GM10248 (cell line): ENCODE results near the gene CDHR4.

Source experiments
- CTCF ChIA-PET: fragments of 300-600 bp; sonication (Branson Sonifier 250); formaldehyde crosslinking; extraction: SDS; loops from one replicate; lab custom pipeline; 2021; ENCODE audit warnings: antibody characterized with exemption; lab: Yijun Ruan, JAX
- POLR2A ChIA-PET: fragments of 350-650 bp; sonication (Branson Sonifier 250); formaldehyde crosslinking; extraction: SDS; loops from one replicate; lab custom pipeline; 2020; ENCODE audit warnings: antibody characterized with exemption; lab: Yijun Ruan, JAX
- DNase-seq: peaks from one replicate; pipeline ENCODE4 v3.0.0; 2012; ENCODE audit errors: extremely low spot score
- CTCF ChIP-seq: IDR thresholded peaks from 2 replicates; pipeline ENCODE4 v1.5.1; 2012; ENCODE audit warnings: mild to moderate bottlenecking, low read depth; ENCODE audit errors: extremely low read depth, missing control alignments, control extremely low read depth

Gene CDHR4

GRCh38 chr3:49799761-49800160 is at the start of gene CDHR4:
Gene CDHR4, minus strand, starts transcription at chr3:49799873. Its CDS starts 61 bp downstream, at chr3:49799812.
- CTCF ChIA-PET, result interaction anchor here (1.0 to 25.2 kb wide), 5 partner anchors 11 to 69 kb away, joined by 3 to 558 read pairs (median 3); no protein-coding TSS in a partner anchor
- no peak for TF ChIP-seq CTCF
- POLR2A ChIA-PET, result interaction anchor here (0.9 kb wide), 1 partner anchor 13 kb away, joined by 3 read pairs; the partner anchor contains the start of gene IP6K1
- no peak for DNase-seq

- ChIA-PET POLR2A (interaction anchor here (0.6 kb wide), 1 partner anchor 365 kb away, joined by 6 read pairs; no protein-coding TSS in a partner anchor), CTCF (interaction anchor here (1.2 to 29.3 kb wide), 4 partner anchors 8 to 142 kb away, joined by 4 to 558 read pairs (median 6); partner anchors contain the start of genes CDHR4, INKA1 and UBA7)
- no peak for TF ChIP-seq CTCF
- no peak for DNase-seq
Measured at GRCh38 chr3:49845694-49846093, 46.0 kb upstream of the CDHR4 start.

- no peak for TF ChIP-seq CTCF
- DNase-seq, result no peak
- ChIA-PET CTCF (interaction anchor here (1.0 to 29.3 kb wide), 6 partner anchors 9 to 305 kb away, joined by 4 to 558 read pairs (median 5); partner anchors contain the start of genes CDHR4, INKA1 and UBA7), POLR2A (interaction anchor here (0.5 to 0.6 kb wide), 2 partner anchors 86 to 390 kb away, joined by 3 to 7 read pairs; no protein-coding TSS in a partner anchor)
Measured at GRCh38 chr3:49844464-49845183, 45.0 kb upstream of the CDHR4 start.

- ChIA-PET CTCF (interaction anchor here (0.6 to 29.3 kb wide), 6 partner anchors 13 to 304 kb away, joined by 3 to 558 read pairs (median 6); partner anchors contain the start of genes CDHR4, INKA1, TRAIP and UBA7), POLR2A (no interaction called here)
- no peak for DNase-seq
- TF ChIP-seq CTCF, result no peak
Measured at GRCh38 chr3:49842843-49843517, 43.3 kb upstream of the CDHR4 start.

- POLR2A ChIA-PET, result no interaction called here
- CTCF ChIA-PET, result interaction anchor here (0.7 to 29.3 kb wide), 11 partner anchors 8 to 303 kb away, joined by 3 to 558 read pairs (median 5); partner anchors contain the start of genes AMIGO3, CDHR4, INKA1 and UBA7
- TF ChIP-seq CTCF, result no peak
- DNase-seq, result no peak
Measured at GRCh38 chr3:49841806-49842205, 42.1 kb upstream of the CDHR4 start.

- DNase-seq, result no peak
- peak; percentile 47 for TF ChIP-seq CTCF
- POLR2A ChIA-PET, result no interaction called here
- CTCF ChIA-PET, result interaction anchor here (0.7 to 29.3 kb wide), 13 partner anchors 10 to 302 kb away, joined by 3 to 558 read pairs (median 5); partner anchors contain the start of genes AMIGO3, CDHR4, INKA1 and TRAIP
Measured at GRCh38 chr3:49841126-49841696, 41.5 kb upstream of the CDHR4 start.
